ENCODE results near the gene IQGAP2.
A peak's percentile ranks its signal among the peaks of the same experiment; 100 is the strongest.

DNA sequence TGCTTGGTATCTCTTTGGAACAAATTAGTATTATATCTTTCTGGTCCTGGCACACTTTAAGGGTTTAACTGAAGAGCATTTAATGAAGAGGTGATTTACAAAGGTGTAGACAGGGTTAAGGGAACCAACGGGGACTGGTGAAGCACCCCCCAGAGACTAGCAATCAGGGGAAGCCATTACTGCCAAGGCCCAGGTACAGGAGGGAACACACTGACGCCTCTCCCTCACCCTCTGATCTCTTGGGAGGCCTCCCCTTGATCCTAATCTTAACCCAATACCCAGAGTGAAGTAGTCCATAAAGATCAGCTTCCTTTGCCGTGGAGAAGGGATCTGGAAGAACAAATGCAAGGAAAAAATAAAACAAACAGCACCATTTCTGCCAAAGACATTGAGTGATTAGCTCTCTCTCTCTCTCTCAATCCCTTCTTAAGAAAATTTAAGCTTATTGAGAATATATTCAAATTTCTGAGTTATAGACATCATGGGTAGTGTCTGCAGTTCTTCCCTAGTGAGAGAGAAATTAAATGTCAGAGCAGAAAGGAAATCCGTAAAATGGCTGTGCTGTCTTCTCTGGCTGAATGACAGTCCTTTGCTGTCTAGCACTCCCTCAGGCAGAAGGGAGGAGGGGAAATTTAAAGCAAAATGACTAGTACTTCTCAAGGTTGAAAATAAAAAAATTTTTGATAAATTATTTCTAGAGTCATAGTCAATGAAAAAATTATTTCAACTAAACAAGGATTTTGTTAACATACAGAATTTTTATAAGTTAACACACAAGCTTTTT lies 332.9 kb downstream of the IQGAP2 start:
- TF ChIP-seq RARB (CRISPR knock-in tag; IDR thresholded peaks at IDR 0.05) = no peak
- TF ChIP-seq CREB5 (CRISPR knock-in tag; IDR thresholded peaks at IDR 0.05; ENCODE audit: low read depth) = 0 out of 2 replicates have a peak, but pooled peaks have one; percentile 17
- no peak for TF ChIP-seq ZFP3 (CRISPR knock-in tag; IDR thresholded peaks at IDR 0.05)
- TF ChIP-seq, protein P1, sequence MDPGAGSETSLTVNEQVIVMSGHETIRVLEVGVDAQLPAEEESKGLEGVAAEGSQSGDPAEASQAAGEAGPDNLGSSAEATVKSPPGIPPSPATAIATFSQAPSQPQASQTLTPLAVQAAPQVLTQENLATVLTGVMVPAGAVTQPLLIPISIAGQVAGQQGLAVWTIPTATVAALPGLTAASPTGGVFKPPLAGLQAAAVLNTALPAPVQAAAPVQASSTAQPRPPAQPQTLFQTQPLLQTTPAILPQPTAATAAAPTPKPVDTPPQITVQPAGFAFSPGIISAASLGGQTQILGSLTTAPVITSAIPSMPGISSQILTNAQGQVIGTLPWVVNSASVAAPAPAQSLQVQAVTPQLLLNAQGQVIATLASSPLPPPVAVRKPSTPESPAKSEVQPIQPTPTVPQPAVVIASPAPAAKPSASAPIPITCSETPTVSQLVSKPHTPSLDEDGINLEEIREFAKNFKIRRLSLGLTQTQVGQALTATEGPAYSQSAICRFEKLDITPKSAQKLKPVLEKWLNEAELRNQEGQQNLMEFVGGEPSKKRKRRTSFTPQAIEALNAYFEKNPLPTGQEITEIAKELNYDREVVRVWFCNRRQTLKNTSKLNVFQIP (CRISPR knock-in tag; IDR thresholded peaks at IDR 0.05; ENCODE audit: borderline replicate concordance, low read depth) = no peak
- no peak for TF ChIP-seq BACH2 (CRISPR knock-in tag; IDR thresholded peaks at IDR 0.05; ENCODE audit: borderline replicate concordance)
- TF ChIP-seq SNAI2 (CRISPR knock-in tag; IDR thresholded peaks at IDR 0.05) = no peak
- TF ChIP-seq PATZ1 (CRISPR knock-in tag; IDR thresholded peaks at IDR 0.05; ENCODE audit: borderline replicate concordance) = peak; percentile 52; the same call in 1 of the 2 replicates
- no peak for TF ChIP-seq ARNTL (CRISPR knock-in tag; IDR thresholded peaks at IDR 0.05; ENCODE audit: borderline replicate concordance, low read depth)
- no peak for TF ChIP-seq ZNF70 (CRISPR knock-in tag; IDR thresholded peaks at IDR 0.05)
- TF ChIP-seq ISL1 (CRISPR knock-in tag; IDR thresholded peaks at IDR 0.05) = no peak

Measured in SK-N-SH treated with all-trans-retinoic acid at 6 μM for 48 hours (cell line).